ENCODE measurements around the gene CAMP.

Gene CAMP, protein sequence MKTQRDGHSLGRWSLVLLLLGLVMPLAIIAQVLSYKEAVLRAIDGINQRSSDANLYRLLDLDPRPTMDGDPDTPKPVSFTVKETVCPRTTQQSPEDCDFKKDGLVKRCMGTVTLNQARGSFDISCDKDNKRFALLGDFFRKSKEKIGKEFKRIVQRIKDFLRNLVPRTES

DNA sequence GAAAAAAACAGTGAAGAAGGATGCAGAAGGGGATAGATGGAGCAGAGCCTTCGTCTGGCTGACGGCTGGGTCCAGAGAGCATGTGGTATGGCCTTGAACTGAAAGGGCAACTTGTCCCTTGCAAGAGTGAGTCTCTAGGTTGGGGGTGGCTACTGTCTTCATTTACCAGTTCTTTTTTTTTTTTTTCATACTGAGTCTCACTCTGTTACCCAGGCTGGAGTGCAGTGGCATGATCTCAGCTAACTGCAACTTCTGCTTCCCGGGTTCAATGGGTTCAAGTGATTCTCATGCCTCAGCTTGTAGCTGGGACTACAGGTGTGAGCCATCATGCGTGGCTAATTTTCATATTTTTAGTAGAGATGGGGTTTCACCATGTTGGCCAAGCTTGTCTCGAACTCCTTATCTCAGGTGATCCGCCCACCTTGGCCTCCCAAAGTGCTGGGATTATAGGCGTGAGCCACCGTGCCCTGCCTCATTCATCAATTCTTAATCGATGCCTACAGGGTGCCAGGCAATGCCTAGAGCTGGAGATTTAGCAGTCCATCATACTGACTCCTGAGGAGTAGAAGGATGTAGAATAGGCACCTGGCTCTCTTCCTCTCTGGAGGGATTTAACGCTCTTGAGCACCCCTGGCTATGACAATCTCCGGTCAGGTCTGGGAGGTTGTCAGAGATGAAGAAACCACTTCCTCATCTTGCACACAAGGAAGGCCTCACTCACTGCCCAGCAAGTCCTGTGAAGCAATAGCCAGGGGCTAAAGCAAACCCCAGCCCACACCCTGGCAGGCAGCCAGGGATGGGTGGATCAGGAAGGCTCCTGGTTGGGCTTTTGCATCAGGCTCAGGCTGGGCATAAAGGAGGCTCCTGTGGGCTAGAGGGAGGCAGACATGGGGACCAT lies at the start of gene CAMP:
TSS of gene CAMP (plus strand) at position 880 of the 898 bp plus-strand sequence. CDS start at position 897, 17 bp downstream.
- Histone ChIP-seq H3K9me3 (ENCODE audit: insufficient read depth, low read depth, low read length) (no peaks in the 10 kb centered on the region), H3K79me2 (ENCODE audit: insufficient read depth, low read length) (no peaks in the 10 kb centered on the region), H3F3A (ENCODE audit: low read depth) (no peaks in the 10 kb centered on the region), H3K36me3 (ENCODE audit: insufficient read depth, low read length) (no peaks in the 10 kb centered on the region), H4K20me1 (ENCODE audit: insufficient read depth, low read length, poor library complexity, severe bottlenecking) (no peaks in the 10 kb centered on the region), H3K4me1 (ENCODE audit: insufficient read depth, low read length, poor library complexity, severe bottlenecking) (no peaks in the 10 kb centered on the region), H3K9me2 (replicated peaks; ENCODE audit: low read depth, low read length) (no peaks in the 10 kb centered on the region), H3K4me2 (ENCODE audit: low read depth, low read length, poor library complexity, severe bottlenecking) (no peak within 1 kb of the TSS), H2AFZ (ENCODE audit: low read length) (no peak within 1 kb of the TSS), H3K27me3 (ENCODE audit: insufficient read depth, low read length, poor library complexity, severe bottlenecking) (no peaks in the 10 kb centered on the region), H3K9ac (ENCODE audit: low read depth, low read length, poor library complexity, severe bottlenecking) (no peak within 1 kb of the TSS), H3K4me3 (ENCODE audit: low read length, poor library complexity, severe bottlenecking) (no peak within 1 kb of the TSS)
- TF ChIP-seq, protein P1, sequence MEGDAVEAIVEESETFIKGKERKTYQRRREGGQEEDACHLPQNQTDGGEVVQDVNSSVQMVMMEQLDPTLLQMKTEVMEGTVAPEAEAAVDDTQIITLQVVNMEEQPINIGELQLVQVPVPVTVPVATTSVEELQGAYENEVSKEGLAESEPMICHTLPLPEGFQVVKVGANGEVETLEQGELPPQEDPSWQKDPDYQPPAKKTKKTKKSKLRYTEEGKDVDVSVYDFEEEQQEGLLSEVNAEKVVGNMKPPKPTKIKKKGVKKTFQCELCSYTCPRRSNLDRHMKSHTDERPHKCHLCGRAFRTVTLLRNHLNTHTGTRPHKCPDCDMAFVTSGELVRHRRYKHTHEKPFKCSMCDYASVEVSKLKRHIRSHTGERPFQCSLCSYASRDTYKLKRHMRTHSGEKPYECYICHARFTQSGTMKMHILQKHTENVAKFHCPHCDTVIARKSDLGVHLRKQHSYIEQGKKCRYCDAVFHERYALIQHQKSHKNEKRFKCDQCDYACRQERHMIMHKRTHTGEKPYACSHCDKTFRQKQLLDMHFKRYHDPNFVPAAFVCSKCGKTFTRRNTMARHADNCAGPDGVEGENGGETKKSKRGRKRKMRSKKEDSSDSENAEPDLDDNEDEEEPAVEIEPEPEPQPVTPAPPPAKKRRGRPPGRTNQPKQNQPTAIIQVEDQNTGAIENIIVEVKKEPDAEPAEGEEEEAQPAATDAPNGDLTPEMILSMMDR (conservative IDR thresholded peaks at IDR 0.05; ENCODE audit: low read length), result no peak
- TF ChIP-seq EZH2phosphoT487 (IDR thresholded peaks at IDR 0.05; ENCODE audit: borderline replicate concordance), result no peak

DNA sequence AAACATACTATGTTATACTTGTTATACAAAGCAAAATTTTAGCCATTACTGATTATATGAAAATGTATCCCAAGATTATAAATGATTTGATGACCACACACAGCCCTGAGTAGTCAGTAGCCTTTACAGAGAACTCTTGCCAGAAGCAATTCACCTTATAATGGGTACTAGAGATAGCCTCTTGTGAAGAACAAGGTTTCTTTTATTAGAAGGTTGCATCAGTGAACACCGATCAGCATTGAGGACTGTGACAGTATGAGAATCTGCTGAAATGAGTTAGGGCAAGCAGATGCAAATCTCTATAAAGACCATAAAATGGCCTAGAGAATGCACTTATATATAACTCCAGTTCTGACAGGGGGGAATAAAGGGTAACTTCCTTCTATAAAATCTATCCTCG lies 45.2 kb upstream of the CAMP start:
- Histone ChIP-seq H3K9ac (ENCODE audit: low read depth, low read length, poor library complexity, severe bottlenecking) (no peak overlapping the region), H3K4me2 (ENCODE audit: low read depth, low read length, poor library complexity, severe bottlenecking) (no peak overlapping the region), H2AFZ (ENCODE audit: low read length) (no peak overlapping the region), H3K9me3 (ENCODE audit: insufficient read depth, low read depth, low read length) (no peaks in the 10 kb centered on the region), H3K79me2 (ENCODE audit: insufficient read depth, low read length) (peaks cover 81% of the 10 kb centered on the region), H4K20me1 (ENCODE audit: insufficient read depth, low read length, poor library complexity, severe bottlenecking) (peaks cover 54% of the 10 kb centered on the region), H3F3A (ENCODE audit: low read depth) (no peaks in the 10 kb centered on the region), H3K36me3 (ENCODE audit: insufficient read depth, low read length) (peaks cover 96% of the 10 kb centered on the region), H3K4me3 (ENCODE audit: low read length, poor library complexity, severe bottlenecking) (no peak overlapping the region), H3K4me1 (ENCODE audit: insufficient read depth, low read length, poor library complexity, severe bottlenecking) (peaks cover 29% of the 10 kb centered on the region), H3K9me2 (replicated peaks; ENCODE audit: low read depth, low read length) (no peaks in the 10 kb centered on the region), H3K27me3 (ENCODE audit: insufficient read depth, low read length, poor library complexity, severe bottlenecking) (no peaks in the 10 kb centered on the region)
- no peak for TF ChIP-seq EZH2phosphoT487 (IDR thresholded peaks at IDR 0.05; ENCODE audit: borderline replicate concordance)
- TF ChIP-seq, protein P1 (conservative IDR thresholded peaks at IDR 0.05; ENCODE audit: low read length), result no peak

DNA sequence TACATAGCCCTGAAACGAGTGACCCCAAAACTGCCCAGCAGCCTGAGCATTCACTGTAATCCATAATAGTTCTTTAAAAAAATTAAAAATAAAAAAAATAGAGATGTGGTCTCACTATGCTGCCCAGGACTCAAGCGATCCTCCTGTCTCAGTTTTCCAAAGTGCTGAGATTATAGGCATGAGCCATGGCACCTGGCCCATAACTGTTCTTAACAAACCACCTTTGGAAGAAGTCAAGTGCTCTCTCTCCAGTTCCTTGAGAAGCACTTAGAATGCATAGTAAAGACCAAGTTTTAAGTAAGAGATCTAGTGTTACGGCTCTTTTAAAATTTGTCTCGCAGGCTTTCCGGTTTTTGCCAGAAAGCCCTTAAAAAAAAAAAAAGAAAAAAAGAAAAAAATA lies 43.3 kb upstream of the CAMP start:
- Histone ChIP-seq H3K4me1 (ENCODE audit: insufficient read depth, low read length, poor library complexity, severe bottlenecking) (peaks cover 40% of the 10 kb centered on the region), H3K79me2 (ENCODE audit: insufficient read depth, low read length) (peaks cover 82% of the 10 kb centered on the region), H3K9me2 (replicated peaks; ENCODE audit: low read depth, low read length) (no peaks in the 10 kb centered on the region), H4K20me1 (ENCODE audit: insufficient read depth, low read length, poor library complexity, severe bottlenecking) (peaks cover 59% of the 10 kb centered on the region), H3K4me2 (ENCODE audit: low read depth, low read length, poor library complexity, severe bottlenecking) (peak overlapping the region; percentile 97), H3K9me3 (ENCODE audit: insufficient read depth, low read depth, low read length) (no peaks in the 10 kb centered on the region), H3K27me3 (ENCODE audit: insufficient read depth, low read length, poor library complexity, severe bottlenecking) (no peaks in the 10 kb centered on the region), H3K9ac (ENCODE audit: low read depth, low read length, poor library complexity, severe bottlenecking) (peak overlapping the region; percentile 14), H3K4me3 (ENCODE audit: low read length, poor library complexity, severe bottlenecking) (peak overlapping the region; percentile 23), H3K36me3 (ENCODE audit: insufficient read depth, low read length) (peaks cover 95% of the 10 kb centered on the region), H3F3A (ENCODE audit: low read depth) (no peaks in the 10 kb centered on the region), H2AFZ (ENCODE audit: low read length) (no peak overlapping the region)
- TF ChIP-seq, protein P1 (conservative IDR thresholded peaks at IDR 0.05; ENCODE audit: low read length), result no peak
- no peak for TF ChIP-seq EZH2phosphoT487 (IDR thresholded peaks at IDR 0.05; ENCODE audit: borderline replicate concordance)
